SK-N-SH (cell line): ENCODE measurements around the gene INAFM2. TPM values are rescaled to one million over a fixed set of nuclear protein-coding genes. Genes with fewer than 3 reads are reported as not detected.

Experiments
- CTCF ChIA-PET: fragments of 300-600, 350-600 bp; formaldehyde crosslinking; extraction: SDS; loops from one replicate; lab custom pipeline; 2021; lab: Yijun Ruan, JAX
- POLR2A ChIA-PET: fragments of 350-600 bp; sonication (Branson Sonifier 250); formaldehyde crosslinking; extraction: SDS; loops from one replicate; lab custom pipeline; 2020; ENCODE audit warnings: antibody characterized with exemption, inconsistent platforms; lab: Yijun Ruan, JAX
- DNase-seq: peaks from one replicate; pipeline ENCODE4 v3.0.0; 2012
- H2AFZ ChIP-seq: fragments of 200-600 bp; sonication (generic); 2 replicates; pipeline ENCODE4 v1.8.1; 2016; ENCODE audit warnings: antibody characterized with exemption, mild to moderate bottlenecking, low read depth
- H3F3A ChIP-seq: fragments of 200-600 bp; sonication (generic); replicated peaks from 2 replicates; pipeline ENCODE3; 2016; ENCODE audit warnings: antibody characterized with exemption, mild to moderate bottlenecking; ENCODE audit not compliant: insufficient read depth
- H3K27ac ChIP-seq, 2 experiments: fragments of 200-500 bp in 1 of 2; fragments of 200-600 bp in 1 of 2; sonication (Bioruptor generic) in 1 of 2; sonication (generic), shearing (Covaris generic) in 1 of 2; 2 replicates each; pipeline versions ENCODE4 v1.5.1 to v1.6.1; 2014 to 2016; ENCODE audit warnings: low read depth in 2 of 2, inconsistent platforms in 1 of 2, low read length in 1 of 2, mild to moderate bottlenecking in 1 of 2, mixed read lengths in 1 of 2
- H3K27me3 ChIP-seq: fragments of 200-600 bp; sonication (generic), shearing (Covaris generic); 2 replicates; pipeline ENCODE4 v1.6.1; 2016; ENCODE audit warnings: mixed run types; ENCODE audit not compliant: insufficient read depth
- H3K36me3 ChIP-seq, 2 experiments: fragments of 200-500 bp in 1 of 2; fragments of 200-600 bp in 1 of 2; sonication (Bioruptor generic) in 1 of 2; sonication (generic) in 1 of 2; replicated peaks in 1 of 2; 2 replicates each; pipeline versions ENCODE3 to v1.5.1; 2014 to 2016; ENCODE audit warnings: low read length in 1 of 2, mild to moderate bottlenecking in 1 of 2; ENCODE audit not compliant: insufficient read depth in 2 of 2, control insufficient read depth in 1 of 2
- H3K4me1 ChIP-seq, 2 experiments: fragments of 200-500 bp in 1 of 2; fragments of 200-600 bp in 1 of 2; sonication (Bioruptor generic) in 1 of 2; sonication (generic), shearing (Covaris generic) in 1 of 2; 2 replicates each; pipeline versions ENCODE4 v1.5.1 to v1.6.1; 2014 to 2016; ENCODE audit warnings: low read depth in 1 of 2, low read length in 1 of 2, mixed run types in 1 of 2; ENCODE audit not compliant: insufficient read depth in 2 of 2, control insufficient read depth in 1 of 2
- H3K4me2 ChIP-seq: fragments of 200-600 bp; sonication (generic), shearing (Covaris generic); 2 replicates; pipeline ENCODE4 v1.6.1; 2017; ENCODE audit warnings: mixed run types
- H3K4me3 ChIP-seq, 2 experiments: fragments of 200-500 bp in 1 of 2; fragments of 200-600 bp in 1 of 2; sonication (Bioruptor generic) in 1 of 2; sonication (generic), shearing (Covaris generic) in 1 of 2; 2 replicates each; pipeline versions ENCODE4 v1.5.1 to v1.8.1; 2014 to 2016; ENCODE audit warnings: low read depth in 2 of 2, inconsistent platforms in 1 of 2, low read length in 1 of 2, mild to moderate bottlenecking in 1 of 2, mixed read lengths in 1 of 2, moderate library complexity in 1 of 2
- H3K79me2 ChIP-seq: fragments of 200-600 bp; sonication (generic); 2 replicates; pipeline ENCODE4 v1.8.1; 2017; ENCODE audit warnings: mild to moderate bottlenecking; ENCODE audit not compliant: insufficient read depth
- H3K9ac ChIP-seq: fragments of 200-600 bp; sonication (generic); 2 replicates; pipeline ENCODE4 v1.6.1; 2017; ENCODE audit warnings: mixed run types
- H3K9me2 ChIP-seq: fragments of 200-600 bp; sonication (generic); 2 replicates; pipeline ENCODE4 v1.6.1; 2017; ENCODE audit warnings: mixed run types
- H3K9me3 ChIP-seq: fragments of 200-600 bp; sonication (generic); 2 replicates; pipeline ENCODE4 v1.6.1; 2017; ENCODE audit warnings: mixed run types, mild to moderate bottlenecking, moderate library complexity
- H4K20me1 ChIP-seq: fragments of 200-600 bp; sonication (generic); 2 replicates; pipeline ENCODE4 v1.6.1; 2017; ENCODE audit warnings: mild to moderate bottlenecking, mixed run types; ENCODE audit not compliant: insufficient read depth
- CHD2 ChIP-seq: fragments of 150-350 bp; IDR thresholded peaks from 2 replicates; pipeline ENCODE4 v1.6.1; 2018; ENCODE audit warnings: low read length; ENCODE audit not compliant: partially characterized antibody
- EP300 ChIP-seq, 2 experiments: IDR thresholded peaks; 2 replicates each; pipeline versions ENCODE4 v1.4.0 to v1.6.1; 2012; ENCODE audit warnings: borderline replicate concordance in 1 of 2, low read depth in 1 of 2, low read length in 1 of 2
- FOSL2 ChIP-seq: IDR thresholded peaks from 2 replicates; pipeline ENCODE4 v1.4.0; 2012; ENCODE audit warnings: low read depth, mild to moderate bottlenecking, moderate library complexity, borderline replicate concordance
- GABPA ChIP-seq: IDR thresholded peaks from 2 replicates; pipeline ENCODE4 v1.4.0; 2012; ENCODE audit warnings: low read depth, mild to moderate bottlenecking
- GATA2 ChIP-seq: sonication (generic); formaldehyde crosslinking; IDR thresholded peaks from 2 replicates; pipeline ENCODE4 v1.5.0; 2020; ENCODE audit warnings: mild to moderate bottlenecking, missing genetic modification reagents
- IRF3 ChIP-seq: fragments of 150-350 bp; IDR thresholded peaks from 2 replicates; pipeline ENCODE4 v1.6.1; 2016; ENCODE audit warnings: mild to moderate bottlenecking, low read depth, low read length
- JUND ChIP-seq: IDR thresholded peaks from 2 replicates; pipeline ENCODE4 v1.4.0; 2012
- MEF2A ChIP-seq: IDR thresholded peaks from 2 replicates; pipeline ENCODE4 v1.4.0; 2012; ENCODE audit warnings: low read depth, borderline replicate concordance
- MXI1 ChIP-seq: IDR thresholded peaks from 2 replicates; pipeline ENCODE4 v1.6.1; 2012; ENCODE audit warnings: mild to moderate bottlenecking, low read depth, low read length, improper control_type of control experiment
- NFIC ChIP-seq: IDR thresholded peaks from 2 replicates; pipeline ENCODE4 v1.4.0; 2012; ENCODE audit warnings: borderline replicate concordance
- PBX3 ChIP-seq: IDR thresholded peaks from 2 replicates; pipeline ENCODE4; 2012
- REST ChIP-seq: IDR thresholded peaks from 2 replicates; pipeline ENCODE4 v1.6.1; 2012; ENCODE audit warnings: mild to moderate bottlenecking, low read depth, low read length, moderate library complexity
- RFX5 ChIP-seq: IDR thresholded peaks from 2 replicates; pipeline ENCODE4 v1.6.1; 2012; ENCODE audit warnings: mild to moderate bottlenecking, improper control_type of control experiment, low read length
- TAF1 ChIP-seq: IDR thresholded peaks from 2 replicates; pipeline ENCODE4 v1.6.1; 2012; ENCODE audit warnings: low read depth, mild to moderate bottlenecking, low read length, moderate library complexity, borderline replicate concordance
- TCF12 ChIP-seq: IDR thresholded peaks from 2 replicates; pipeline ENCODE4 v1.4.0; 2012
- TEAD4 ChIP-seq: IDR thresholded peaks from 2 replicates; pipeline ENCODE4 v1.4.0; 2012; ENCODE audit warnings: mild to moderate bottlenecking, borderline replicate concordance; ENCODE audit not compliant: insufficient read depth
- USF1 ChIP-seq: IDR thresholded peaks from 2 replicates; pipeline ENCODE4 v1.4.0; 2012; ENCODE audit warnings: low read depth, borderline replicate concordance
- ZBTB33 ChIP-seq: IDR thresholded peaks from 2 replicates; pipeline ENCODE4 v1.4.0; 2012; ENCODE audit warnings: low read depth, borderline replicate concordance
- WGBS: methylation state at CpG from one replicate; pipeline ENCODE4 v1.1.6; 2017; ENCODE audit warnings: low lambda C conversion rate; 5-methylcytosine and 5-hydroxymethylcytosine counted together
- polyA plus RNA-seq, 3 experiments: library from polyadenylated mRNA; depleted of rRNA; stranded (reverse); fragments of >200 nt; gene quantifications; 2 replicates each; pipeline ENCODE4 v1.2.3, GENCODE V29; 2012

Gene INAFM2
- polyA plus RNA-seq, 1 of the 3 experiments (the other 2 are of a cell fraction): 7.8 TPM

GRCh38 chr15:40281057-40281800 is 42.3 kb upstream of the INAFM2 start:
- Histone ChIP-seq H3K27me3 (peaks cover 18% of the 10 kb centered on the region), H3F3A (peaks cover 13% of the 10 kb centered on the region), H3K9me3 (no peaks in the 10 kb centered on the region), H3K79me2 (no peaks in the 10 kb centered on the region), H3K27ac (no peak overlapping the region), H4K20me1 (no peaks in the 10 kb centered on the region), H3K9me2 (no peaks in the 10 kb centered on the region), H3K9ac (no peak overlapping the region), H3K36me3 (no peaks in the 10 kb centered on the region), H2AFZ (no peak overlapping the region), H3K4me2 (no peak overlapping the region), H3K4me1 (peaks cover 11 to 21% of the 10 kb centered on the region in 2 experiments; a peak in 3 of 4 replicates), H3K4me3 (no peak overlapping the region)
- TF ChIP-seq CHD2: no peak
- TF ChIP-seq TEAD4: no peak
- no peak for TF ChIP-seq IRF3
- no peak for TF ChIP-seq MXI1
- TF ChIP-seq ZBTB33: no peak
- no peak for TF ChIP-seq EP300 (IDR thresholded peaks at IDR 0.05; ENCODE audit: borderline replicate concordance in 1 of 2, low read depth in 1 of 2, low read length in 1 of 2)
- TF ChIP-seq TAF1: no peak
- no peak for TF ChIP-seq GABPA
- TF ChIP-seq REST: no peak
- TF ChIP-seq PBX3: no peak
- TF ChIP-seq TCF12: no peak
- no peak for TF ChIP-seq RFX5
- TF ChIP-seq JUND: no peak
- TF ChIP-seq MEF2A: no peak
- TF ChIP-seq GATA2 (CRISPR knock-in tag): no peak
- TF ChIP-seq NFIC: no peak
- no peak for TF ChIP-seq FOSL2
- TF ChIP-seq USF1: no peak
- DNase-seq: no peak
- CTCF ChIA-PET: interaction anchor here (0.9 to 66.3 kb wide), 15 partner anchors 7 to 242 kb away, joined by 3 to 2194 read pairs (median 28); partner anchors contain the start of genes ANKRD63, CCDC9B, DISP2 and INAFM2
- POLR2A ChIA-PET: no interaction called here
- 97% methylated on average over 29 of the region's 43 CpGs for WGBS
